ENCODE measurements around the gene APBA3.
A peak's percentile ranks its signal among the peaks of the same experiment; 100 is the strongest.

The APBA3 gene, protein sequence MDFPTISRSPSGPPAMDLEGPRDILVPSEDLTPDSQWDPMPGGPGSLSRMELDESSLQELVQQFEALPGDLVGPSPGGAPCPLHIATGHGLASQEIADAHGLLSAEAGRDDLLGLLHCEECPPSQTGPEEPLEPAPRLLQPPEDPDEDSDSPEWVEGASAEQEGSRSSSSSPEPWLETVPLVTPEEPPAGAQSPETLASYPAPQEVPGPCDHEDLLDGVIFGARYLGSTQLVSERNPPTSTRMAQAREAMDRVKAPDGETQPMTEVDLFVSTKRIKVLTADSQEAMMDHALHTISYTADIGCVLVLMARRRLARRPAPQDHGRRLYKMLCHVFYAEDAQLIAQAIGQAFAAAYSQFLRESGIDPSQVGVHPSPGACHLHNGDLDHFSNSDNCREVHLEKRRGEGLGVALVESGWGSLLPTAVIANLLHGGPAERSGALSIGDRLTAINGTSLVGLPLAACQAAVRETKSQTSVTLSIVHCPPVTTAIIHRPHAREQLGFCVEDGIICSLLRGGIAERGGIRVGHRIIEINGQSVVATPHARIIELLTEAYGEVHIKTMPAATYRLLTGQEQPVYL

DNA sequence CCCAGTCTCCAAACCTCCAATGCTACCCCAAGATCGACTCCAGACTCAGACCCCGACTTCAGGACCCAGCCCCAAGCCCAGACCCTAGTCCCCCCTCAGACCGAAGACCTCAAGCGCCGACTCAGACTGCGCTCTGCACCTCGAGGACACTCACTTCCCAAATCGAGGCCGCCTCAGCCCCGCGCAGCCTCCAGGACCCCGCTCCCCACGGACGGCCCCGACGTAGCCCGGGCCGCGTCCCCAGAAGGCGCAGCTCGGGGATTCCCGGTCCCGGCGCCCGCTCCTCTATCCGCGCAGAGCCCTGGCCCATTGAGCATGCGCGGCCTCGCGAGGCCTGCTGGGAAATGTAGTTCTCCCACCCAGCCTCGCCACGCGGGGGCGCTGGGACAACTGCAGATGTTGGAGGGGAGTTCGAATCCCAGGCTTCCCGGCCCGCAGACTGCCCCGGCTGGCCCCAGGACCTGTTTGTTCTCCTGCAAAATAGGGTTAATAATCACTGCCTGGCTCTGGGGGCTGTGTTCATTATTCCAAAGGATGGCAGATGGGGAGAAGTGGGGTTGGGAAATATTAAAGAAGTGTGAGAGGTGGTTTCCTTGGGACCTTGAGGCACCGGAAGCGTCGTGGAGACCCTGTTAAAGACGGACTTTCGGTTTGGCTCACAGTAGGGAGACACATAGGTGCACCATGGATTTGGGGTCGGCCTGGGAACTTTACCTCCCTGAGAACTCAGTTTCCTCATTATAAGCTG lies at the start of gene APBA3:
Gene APBA3, minus strand, starts transcription at position 311 of the 748 bp plus-strand sequence. CDS start 1,428 bp downstream, outside the sequence.
- DNase-seq (ENCODE audit: low read depth in 3 of 3, low spot score in 1 of 3) = peak; percentile 92 to 97 (median 94)

DNA sequence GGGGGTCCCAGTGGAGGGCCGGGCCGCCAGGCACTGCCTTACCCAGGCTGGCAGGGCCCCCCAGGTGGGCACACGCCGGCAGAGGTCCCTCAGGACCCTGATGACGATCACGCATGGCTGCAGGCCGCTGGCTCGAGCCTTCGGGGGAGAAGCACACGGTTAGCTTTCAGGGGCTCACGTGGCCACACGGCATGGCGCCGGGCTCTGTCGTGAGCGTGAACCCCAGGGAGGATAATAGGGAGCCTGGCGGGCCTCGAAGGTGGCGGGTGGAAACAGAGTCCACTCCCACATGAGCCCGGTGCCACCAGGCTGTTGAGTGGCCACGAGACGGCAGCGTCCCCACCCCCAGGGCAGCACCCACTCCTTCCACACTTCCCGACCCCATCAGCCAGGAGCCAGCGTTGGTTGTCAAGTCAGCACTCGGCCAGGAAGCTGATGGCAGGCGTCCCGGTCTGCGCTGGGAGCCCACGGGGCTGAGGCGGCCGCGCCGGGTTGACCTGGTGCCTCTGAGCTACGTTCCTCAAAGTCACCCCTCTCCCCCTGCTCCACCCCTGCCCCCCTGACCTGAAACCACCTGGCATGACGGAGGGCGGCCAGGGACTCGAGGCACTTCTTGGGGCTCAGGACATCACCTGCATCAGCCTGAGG lies 49.3 kb upstream of the APBA3 start:
- no peak for DNase-seq (ENCODE audit: low read depth in 3 of 3, low spot score in 1 of 3)

DNA sequence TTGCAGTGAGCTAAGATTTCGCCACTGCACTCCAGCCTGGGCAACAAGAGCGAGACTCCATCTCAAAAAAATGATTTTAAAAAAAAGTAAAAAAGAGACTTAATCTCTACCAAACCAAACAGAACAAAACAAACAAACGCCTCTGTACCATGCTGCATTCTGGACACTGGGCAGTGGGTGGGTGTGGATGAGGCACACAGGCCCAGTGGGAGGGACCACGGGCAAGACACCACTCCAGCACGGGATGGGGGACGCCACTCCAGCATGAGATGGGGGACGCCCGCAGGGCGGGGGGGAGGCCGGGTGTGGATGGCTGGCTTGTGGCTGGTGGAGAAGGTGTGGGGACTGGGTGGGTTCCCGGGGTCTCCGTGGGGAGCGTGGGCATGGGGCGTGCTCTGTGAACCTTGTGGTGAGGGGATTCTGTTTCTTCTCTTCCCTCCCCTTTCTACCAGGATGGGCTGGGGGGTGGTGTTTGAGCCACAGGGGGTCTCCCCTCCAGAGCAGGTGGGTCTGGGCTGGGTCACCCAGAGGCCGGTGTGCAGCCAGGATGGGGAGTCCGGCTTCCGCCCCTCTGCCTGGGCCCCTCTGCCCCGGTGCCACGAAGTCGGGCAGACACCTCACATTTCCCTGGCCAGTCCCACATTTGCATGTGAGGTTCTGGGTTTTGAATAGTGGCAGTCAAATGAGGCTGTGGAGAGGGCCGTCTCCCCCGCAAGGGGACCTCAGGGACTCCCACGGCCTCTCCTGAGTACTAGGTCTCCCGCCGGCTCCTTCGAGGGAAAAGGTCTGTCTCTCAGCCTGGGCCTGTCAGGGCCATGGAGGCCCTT lies 48.6 kb upstream of the APBA3 start:
- no peak for DNase-seq (ENCODE audit: low read depth in 3 of 3, low spot score in 1 of 3)

DNA sequence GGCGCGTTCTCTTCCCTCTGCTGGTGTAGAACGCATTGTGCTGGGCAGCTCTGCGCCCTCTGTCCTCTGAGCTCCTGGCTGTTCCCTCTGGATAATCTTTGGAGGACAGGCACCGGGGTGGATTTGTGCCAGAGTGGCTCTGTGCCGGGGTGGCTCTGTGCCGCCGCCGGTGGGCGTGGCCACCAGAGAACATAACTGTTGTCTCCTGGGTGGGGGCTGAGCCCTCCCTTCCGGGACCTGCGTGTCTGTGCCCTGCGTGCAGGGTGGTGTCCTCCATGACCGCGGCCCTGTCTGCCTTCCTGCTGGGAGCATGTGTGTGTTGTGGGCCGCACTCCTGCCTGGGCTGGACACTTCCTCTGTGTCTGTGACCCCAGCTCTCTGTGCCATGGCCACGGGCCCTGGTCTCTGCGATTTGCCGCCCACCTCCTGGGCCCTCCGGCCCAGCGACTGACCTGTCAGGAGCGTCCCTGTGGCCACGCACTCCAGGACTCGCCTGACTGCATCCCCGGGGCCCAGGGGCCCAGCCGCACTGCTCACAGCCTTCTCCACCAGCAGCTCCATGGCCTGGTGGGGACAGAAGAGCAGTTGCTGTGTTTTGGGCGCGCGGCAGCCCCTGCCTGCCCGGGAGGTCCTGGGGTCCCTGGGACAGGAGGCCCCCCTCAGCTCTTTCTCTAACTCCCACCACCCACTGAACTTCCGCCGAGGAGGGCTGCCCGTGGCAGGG lies 47.1 kb upstream of the APBA3 start:
- no peak for DNase-seq (ENCODE audit: low read depth in 3 of 3, low spot score in 1 of 3)

DNA sequence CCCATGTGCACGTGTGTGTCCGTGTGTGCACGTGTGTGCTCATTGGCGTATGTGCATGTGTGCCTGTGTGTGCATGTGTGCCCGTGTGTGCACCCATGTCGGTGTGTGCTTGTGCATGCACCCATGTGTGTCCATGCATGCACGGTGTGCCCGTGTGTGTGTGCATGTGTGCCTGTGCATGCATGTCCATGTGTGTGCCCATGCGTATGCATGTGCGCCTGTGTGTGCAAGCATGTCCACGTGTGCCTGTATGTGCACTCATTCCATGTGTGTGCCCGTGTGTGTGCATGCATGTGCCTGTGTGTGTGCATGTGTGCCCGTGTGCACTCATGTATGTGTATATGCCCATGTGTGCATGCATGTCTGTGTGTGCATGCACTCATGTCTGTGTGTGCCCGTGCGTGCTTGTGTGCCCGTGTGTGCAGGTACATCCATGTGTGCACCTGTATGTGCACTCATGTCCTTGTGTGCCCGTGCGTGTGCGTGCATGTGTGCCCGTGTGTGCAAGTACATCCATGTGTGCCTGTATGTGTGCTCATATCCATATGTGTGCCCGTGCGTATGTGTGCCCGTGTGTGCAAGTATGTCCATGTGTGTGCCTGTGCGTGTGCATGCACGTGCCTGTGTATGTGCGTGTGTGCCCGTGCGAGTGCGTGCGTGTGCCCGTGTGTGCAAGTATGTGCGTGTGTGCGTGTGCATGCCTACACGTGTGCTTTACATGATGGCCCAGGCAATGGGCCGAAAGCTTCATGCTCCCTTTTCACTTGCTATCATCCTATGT lies 46.3 kb upstream of the APBA3 start:
- DNase-seq (ENCODE audit: low read depth in 3 of 3, low spot score in 1 of 3) = no peak

DNA sequence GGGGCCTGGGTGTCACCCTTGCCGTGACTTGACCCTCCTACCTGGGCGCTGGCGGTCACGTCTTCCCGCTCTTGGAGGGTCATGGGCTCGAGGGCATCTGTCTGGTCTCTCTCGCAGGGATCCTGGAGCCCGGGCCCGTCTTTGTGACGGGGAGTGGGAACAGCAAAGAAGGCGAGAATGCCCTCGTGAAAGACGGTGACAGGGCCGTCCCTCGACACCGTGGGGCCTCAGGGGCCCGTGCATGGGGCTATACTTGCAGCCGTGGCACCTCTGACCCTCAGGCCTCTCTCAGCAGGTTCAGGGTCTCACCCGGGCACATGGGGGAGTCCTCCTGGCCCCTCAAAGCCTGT lies 45.6 kb upstream of the APBA3 start:
- no peak for DNase-seq (ENCODE audit: low read depth in 3 of 3, low spot score in 1 of 3)

DNA sequence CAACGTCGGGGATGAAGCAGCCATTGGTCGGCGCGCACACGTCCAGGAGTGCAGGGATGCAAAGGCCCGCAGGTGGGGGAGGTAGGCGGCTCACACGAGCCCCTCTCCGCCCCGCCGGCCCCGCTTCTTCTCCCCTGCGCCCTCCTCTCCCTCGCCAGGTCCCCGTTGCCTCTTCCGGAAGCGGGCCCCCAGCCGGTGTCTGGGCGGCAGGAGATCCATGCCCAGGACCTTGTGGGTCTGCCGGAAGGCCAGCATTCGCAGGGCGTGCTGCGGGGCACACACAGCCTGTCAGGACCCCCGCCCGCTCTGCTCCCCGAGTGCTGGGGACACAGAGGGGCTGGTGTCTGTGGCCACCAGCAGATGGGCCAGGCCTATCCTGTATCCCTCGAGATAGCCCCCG lies 44.4 kb upstream of the APBA3 start:
- DNase-seq (ENCODE audit: low read depth in 3 of 3, low spot score in 1 of 3) = no peak

DNA sequence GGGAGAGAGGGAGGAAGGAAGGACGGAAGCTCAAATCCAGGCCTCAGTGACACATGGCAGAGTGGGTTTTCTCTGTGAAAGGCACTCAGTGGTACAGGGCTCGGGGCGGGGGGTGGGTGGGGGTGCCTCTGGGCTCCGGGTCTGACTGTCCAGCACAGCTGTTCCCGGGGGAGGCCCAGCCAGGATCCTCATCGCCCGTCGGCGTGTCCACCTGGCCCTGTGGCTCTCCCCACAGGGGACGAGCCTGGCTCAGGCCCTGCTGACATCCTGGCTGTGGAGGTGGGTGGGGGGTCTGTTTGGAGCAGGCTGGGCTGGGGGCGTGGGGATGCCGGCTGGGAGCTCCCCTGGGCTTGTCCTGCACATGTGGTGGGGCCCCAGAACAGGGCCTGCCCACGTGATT lies 42.9 kb upstream of the APBA3 start:
- no peak for DNase-seq (ENCODE audit: low read depth in 3 of 3, low spot score in 1 of 3)

DNA sequence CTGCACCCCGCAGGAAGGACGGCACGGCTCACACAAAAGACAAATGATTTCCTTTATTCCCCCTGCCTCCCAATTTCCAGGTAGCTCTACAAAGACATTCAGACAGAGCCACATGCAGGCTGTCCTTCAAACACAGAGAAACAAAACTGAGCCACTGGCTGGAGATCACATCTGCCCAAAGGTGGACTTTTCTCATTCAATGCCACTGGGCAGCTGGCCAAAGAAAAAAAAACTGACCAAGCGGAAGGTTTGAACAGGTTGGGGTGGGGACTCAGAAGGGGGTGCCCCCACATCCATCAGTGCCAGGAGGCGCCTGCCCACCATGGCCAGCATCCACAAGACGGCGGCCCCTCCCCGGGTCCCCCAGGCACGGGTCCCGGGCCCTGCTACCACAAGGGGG lies 42.5 kb upstream of the APBA3 start:
- no peak for DNase-seq (ENCODE audit: low read depth in 3 of 3, low spot score in 1 of 3)

DNA sequence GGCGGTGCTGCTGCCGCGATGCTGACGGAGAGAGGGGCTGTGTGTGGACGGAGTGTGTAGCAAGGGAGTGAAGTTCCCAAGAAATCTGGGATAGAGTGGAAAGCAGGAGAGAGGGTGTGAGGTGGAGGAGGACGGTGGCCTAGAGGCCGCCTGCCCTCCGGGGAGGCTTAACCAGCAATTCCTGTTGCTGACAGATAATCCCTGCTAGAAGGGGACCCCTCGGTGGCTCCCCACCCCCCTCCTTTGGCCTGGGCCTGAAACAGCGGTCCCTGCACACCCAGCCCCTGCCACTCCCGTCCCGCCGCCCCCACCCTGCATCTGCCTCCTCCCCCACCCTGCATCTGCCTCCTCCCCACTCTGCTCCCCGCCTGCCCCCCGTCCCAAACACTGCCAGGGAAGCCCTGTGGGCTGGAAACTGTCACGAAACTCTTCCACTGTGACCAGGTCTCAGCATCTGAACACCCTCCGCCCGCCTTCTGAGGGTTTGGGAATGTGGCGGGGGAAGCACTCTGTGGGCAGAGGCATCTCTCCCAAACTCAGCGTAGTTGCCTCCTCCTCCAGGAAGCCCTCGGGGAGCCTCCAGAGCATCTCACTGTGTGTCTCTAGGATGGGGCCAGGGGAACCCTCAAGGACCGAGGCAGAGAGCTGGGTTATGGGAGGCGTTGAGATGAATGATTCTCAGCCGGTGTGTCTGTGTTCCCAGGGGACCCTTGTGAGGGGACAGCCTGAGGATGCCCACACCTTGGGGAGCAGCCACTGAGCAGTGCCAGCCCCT lies 41.8 kb upstream of the APBA3 start:
- no peak for DNase-seq (ENCODE audit: low read depth in 3 of 3, low spot score in 1 of 3)

DNA sequence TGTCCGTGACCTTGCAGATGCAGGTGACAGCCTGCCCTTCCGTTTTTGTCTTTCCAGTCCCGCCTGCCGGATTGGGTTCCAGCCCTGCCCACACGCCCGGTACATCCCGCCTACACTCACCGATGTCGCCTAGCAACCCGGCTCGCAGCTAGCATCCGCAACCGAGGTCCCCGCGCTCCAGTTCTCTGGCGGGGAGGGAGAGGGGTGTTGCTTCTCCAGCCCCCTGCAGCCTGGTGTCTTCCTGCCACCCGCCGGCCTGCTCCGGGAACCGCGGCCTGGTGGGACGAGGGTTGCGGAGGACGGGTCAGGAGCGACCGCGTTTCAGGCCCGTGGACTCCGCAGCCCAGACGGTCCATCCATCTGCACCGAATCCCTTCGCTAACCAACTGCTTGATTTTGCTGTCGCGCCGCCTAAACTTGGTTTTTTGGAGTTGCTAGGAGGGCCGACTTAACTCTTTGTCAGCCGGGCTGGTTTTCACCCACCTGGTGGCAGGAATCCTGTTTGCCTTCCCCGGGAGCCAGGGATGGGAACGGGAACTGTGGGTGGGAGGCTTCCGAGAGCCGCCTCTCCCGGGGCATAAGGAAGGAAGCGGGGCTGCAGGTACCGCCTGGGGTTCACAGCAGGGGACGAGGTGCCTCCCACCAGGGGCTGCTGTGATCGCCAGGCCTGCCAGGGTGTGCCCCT lies 40.1 kb upstream of the APBA3 start:
- peak in 1 of 3 donors; percentile 27 for DNase-seq (ENCODE audit: low read depth in 3 of 3, low spot score in 1 of 3)

DNA sequence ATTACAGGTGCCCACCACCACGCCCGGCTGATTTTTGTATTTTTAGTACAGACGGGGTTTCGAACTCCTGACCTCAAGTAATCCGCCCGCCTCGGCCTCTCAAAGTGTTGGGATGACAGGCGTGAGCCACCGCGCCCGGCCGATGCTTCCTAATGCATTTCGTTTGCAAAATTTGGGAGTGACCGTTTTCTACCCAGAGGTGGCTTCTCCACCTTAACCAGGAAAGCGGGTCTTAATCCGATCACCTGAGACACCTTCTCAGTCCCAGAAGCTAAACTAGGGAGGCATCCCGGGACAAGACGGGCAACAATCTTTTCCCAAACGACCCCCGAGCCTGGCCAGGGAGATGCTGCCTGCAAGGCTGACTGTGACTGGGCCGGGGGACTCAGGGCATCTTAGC lies 39.5 kb upstream of the APBA3 start:
- DNase-seq (ENCODE audit: low read depth in 3 of 3, low spot score in 1 of 3) = no peak

DNA sequence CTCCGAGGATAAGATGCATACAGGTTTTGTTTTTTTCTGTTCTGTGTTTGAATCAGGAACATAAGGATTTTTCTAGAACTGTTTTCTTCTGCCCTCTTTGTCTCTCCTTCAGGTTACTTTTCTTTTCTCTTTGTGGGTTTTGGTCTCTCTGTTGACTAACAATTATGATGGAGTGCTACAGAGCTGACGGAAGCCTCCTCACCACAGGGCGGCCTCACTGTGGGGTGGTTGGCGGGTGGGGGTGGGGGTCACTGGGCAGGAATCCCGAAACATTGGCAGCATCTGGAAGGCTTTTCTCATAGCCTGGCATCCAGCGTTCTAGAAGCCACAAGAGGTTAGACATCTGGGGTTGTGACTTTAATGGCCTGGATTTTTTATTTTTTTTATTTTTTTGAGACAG lies 36.6 kb upstream of the APBA3 start:
- no peak for DNase-seq (ENCODE audit: low read depth in 3 of 3, low spot score in 1 of 3)

DNA sequence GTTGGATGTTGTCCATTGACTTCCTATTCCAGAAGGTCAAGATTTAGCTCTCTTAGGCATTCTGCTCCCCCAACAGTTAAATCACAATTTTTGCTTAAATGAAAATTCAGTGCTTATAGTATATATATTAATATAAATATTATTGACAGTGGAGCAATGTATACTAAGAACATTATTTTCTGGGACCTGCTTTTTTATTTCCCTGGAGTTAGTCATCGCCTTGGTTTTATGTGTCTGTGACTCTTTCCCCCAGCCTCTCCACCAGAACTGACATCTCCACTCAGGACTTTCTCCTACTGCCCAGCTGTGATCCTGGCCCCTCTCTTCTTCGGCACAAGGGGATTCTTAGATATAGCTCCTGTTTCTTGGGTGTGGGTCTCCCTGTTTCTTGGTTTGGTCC lies 34.9 kb upstream of the APBA3 start:
- DNase-seq (ENCODE audit: low read depth in 3 of 3, low spot score in 1 of 3) = no peak

DNA sequence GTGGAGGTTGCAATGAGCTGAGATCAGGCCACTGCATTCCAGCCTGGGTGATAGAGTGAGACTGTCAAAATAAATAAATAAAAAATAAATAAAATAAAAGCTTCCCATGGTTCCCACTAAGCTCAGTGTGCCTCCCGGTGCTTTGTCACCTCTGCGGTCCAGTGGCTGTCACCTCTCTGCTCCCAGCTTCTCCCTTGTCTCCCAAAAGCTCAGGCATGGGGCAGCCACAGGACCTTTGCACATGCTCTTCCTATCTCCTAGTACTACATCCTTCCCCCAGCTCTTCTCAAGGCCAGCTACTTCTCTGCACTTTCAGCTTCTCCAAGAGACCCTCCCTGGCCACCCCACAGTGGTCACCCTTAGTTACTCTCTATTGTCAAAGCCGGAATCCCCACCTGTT lies 32.3 kb upstream of the APBA3 start:
- no peak for DNase-seq (ENCODE audit: low read depth in 3 of 3, low spot score in 1 of 3)

DNA sequence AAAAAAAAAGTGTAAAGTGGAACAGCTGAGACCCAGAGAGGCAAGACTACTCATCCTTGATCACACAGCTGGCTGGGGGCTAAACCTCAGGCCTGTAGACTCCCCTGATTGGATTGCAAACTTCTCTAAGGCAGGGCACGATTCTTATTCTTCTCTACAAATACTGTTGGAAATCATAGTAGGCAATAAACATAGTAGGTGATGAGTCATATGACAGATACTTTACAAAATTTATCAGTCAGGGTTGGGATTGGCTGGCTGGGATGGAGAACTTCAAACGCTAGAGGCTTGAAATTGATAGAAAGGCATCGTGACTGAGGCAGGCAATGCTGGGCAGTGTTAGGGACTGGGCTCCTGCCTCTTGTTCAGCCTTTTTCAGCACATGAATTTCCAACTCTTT lies 30.6 kb upstream of the APBA3 start:
- no peak for DNase-seq (ENCODE audit: low read depth in 3 of 3, low spot score in 1 of 3)

DNA sequence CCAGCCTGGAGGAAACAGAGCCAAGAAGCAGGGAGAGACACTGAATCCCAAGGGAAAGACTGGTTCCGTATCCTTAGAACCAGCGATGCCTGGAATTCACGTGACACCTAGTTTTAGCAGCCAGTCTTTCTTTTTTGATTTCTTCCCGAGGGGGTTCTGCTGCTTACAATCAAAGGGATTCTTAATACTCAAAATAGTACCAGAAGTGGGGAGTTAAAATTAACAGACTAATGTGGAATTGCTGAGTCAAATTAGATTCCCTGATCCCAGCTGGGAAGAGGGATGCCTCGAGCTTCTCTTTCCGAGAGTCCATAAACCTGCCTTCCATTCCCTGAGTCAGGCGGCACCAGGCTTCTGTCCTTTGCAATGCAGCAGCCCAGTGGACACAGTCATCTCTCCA lies 29.4 kb upstream of the APBA3 start:
- no peak for DNase-seq (ENCODE audit: low read depth in 3 of 3, low spot score in 1 of 3)

DNA sequence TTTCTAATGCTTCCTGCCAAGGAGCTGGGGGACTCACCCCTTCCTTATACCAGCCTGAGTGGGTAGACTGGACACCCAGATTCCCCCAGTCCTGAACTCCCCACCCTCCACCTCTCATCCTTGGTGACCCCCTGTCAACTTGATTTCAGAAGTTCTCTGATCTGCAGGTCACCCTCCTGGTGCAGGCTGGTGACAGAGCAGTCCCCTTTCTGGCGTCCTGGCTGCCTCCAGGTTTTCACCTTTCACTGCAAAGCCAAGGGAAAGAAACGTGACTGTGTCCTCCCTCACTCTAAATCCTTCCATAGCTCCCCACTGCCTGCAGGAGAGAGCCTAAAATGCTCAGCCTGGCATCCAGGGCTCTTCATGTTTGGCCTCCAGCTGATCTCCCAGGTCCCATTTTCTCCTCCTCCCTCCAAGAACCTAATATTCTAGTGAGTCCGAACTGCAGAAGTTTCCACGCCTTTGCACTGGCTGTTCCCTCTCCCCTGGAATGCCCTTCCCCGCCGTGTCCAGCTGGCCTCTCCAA lies 28.8 kb upstream of the APBA3 start:
- no peak for DNase-seq (ENCODE audit: low read depth in 3 of 3, low spot score in 1 of 3)

All from stimulated activated CD4-positive, alpha-beta T cell treated with anti-CD3 and anti-CD28 coated beads, TNF-alpha, amount 100 ng/mL, for 1 hour (primary cell).